Erythroblast (primary cell): ENCODE results near the gene GPA33.

Source experiments
- GATA1 ChIP-seq: IDR thresholded peaks from 2 replicates; pipeline ENCODE4 v1.6.1; 2011; ENCODE audit warnings: low read depth, mild to moderate bottlenecking, control low read depth, low read length, moderate library complexity
- POLR2A ChIP-seq: IDR thresholded peaks from 2 replicates; pipeline ENCODE4 v1.6.1; 2011; ENCODE audit warnings: mild to moderate bottlenecking, low read length

DNA sequence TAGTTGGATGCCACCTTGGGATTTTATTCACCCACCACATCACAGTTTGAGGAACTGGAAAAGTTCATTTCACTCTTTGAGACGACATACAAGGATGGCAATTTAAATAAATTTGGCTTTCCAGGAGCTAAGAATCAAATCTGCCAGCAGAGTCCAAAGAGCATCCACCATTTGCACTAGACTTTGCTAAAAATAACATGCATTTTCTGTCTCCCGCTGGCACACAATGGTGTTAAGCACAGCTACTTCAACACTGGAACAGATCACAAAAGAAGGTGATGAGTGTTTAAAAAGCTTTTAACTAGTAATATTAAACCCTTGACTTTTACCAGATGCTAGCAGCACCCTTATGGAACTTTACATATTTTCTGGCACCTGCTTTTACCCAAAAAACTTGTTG is 56.5 kb downstream of the GPA33 start:
- TF ChIP-seq POLR2A, result no peak
- no peak for TF ChIP-seq GATA1
